Activated naive CD4-positive, alpha-beta T cell treated with Interleukin-2 at 50 U/mL for 16 hours (primary cell): Measurements from ENCODE around the gene SCAF8.
"Not testable (repeated sequence)": the region's sequence is repeated elsewhere in the genome, so short reads cannot be mapped to it uniquely, and the experiment has no call there.

Experiments used
- DNase-seq: peaks from one replicate; pipeline ENCODE4 v3.0.0-alpha.2; 2020

SCAF8 gene, protein sequence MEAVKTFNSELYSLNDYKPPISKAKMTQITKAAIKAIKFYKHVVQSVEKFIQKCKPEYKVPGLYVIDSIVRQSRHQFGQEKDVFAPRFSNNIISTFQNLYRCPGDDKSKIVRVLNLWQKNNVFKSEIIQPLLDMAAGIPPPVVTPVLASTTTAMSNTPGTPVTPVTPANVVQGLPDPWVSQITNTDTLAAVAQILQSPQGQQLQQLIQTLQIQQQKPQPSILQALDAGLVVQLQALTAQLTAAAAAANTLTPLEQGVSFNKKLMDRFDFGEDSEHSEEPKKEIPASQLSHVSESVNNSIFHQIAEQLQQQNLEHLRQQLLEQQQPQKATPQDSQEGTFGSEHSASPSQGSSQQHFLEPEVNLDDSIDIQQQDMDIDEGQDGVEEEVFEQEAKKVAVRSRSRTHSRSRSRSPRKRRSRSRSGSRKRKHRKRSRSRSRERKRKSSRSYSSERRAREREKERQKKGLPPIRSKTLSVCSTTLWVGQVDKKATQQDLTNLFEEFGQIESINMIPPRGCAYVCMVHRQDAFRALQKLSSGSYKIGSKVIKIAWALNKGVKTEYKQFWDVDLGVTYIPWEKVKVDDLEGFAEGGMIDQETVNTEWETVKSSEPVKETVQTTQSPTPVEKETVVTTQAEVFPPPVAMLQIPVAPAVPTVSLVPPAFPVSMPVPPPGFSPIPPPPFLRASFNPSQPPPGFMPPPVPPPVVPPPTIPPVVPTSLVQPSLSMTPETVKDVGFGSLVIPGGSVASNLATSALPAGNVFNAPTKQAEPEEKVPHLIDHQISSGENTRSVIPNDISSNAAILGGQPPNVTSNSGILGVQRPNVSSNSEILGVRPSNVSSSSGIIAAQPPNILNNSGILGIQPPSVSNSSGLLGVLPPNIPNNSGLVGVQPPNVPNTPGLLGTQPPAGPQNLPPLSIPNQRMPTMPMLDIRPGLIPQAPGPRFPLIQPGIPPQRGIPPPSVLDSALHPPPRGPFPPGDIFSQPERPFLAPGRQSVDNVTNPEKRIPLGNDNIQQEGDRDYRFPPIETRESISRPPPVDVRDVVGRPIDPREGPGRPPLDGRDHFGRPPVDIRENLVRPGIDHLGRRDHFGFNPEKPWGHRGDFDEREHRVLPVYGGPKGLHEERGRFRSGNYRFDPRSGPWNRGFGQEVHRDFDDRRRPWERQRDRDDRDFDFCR (N-terminal part only)

GRCh38 chr6:154733183-154733625, at the start of gene SCAF8:
Gene SCAF8 (plus strand): TSS chr6:154733416. CDS start chr6:154733901, 485 bp downstream.
- peak; percentile 86 for DNase-seq

- no peak for DNase-seq
Measured at GRCh38 chr6:154683756-154684523, 49.3 kb upstream of the SCAF8 start.

GRCh38 chr6:154686162-154686561, 47.1 kb upstream of the SCAF8 start:
- no peak for DNase-seq

- no peak for DNase-seq
Measured at GRCh38 chr6:154689493-154690255, 43.5 kb upstream of the SCAF8 start.

- no peak for DNase-seq
Measured at GRCh38 chr6:154690857-154691256, 42.4 kb upstream of the SCAF8 start.

DNA sequence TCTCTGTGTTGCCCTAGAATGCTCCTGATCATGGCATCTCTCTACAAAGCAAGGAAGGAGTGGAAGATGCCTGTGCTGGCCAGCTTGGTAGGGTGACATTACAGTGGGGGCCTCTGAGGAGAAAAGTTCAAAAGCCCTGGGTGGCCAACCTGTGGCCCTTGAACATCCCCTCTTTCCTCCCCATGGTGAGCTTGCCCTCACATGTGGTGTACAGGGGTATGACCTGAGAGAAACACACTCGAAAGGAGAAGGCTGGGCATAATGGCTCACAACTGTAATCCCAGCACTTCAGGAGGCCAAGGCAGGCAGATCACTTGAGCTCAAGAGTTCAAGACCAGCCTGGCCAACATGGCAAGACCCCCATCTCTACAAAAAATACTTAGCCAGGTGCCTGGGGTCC, 36.6 kb upstream of the SCAF8 start:
- DNase-seq, result no peak

GRCh38 chr6:154703124-154703523, 30.1 kb upstream of the SCAF8 start:
- DNase-seq, result no peak

- no peak for DNase-seq
Measured at GRCh38 chr6:154705471-154706113, 27.6 kb upstream of the SCAF8 start.

DNA sequence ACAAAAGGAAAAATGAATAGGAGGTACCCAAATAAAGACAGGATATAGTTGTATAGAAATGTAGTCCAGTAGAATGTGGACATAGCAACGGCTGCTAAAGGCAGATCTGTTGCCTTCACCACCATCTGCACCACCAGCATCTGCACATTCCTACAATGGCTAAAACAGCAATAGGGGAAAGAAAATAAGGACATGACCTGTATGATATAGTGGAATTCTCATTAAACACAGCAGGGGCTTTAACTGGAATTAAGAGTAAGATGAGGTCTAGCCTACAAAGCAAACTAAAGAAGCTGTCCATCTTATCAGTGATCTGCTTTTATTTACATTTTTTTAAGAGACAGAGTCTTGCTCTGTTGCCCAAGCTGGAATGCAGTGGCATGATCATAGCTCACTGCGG, 26.8 kb upstream of the SCAF8 start:
- no peak for DNase-seq

DNA sequence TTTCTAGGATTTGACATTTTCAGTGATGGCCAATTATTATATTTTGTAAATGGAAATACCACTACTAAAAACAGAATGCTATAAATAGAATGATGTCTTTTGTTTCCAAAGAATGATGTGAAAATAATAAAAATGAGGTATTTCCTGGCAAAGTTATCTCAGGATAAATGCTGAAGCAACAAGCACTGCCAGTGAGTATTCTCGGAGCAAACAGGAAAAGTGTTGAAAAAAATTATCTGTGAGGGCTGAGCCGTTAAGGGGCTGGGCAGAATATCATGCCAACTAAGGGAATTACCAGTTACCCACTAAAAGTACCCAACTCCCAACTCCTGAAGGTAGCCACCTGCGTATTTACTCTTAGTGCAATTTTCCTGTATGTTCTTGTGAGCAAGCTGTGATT, 23.6 kb upstream of the SCAF8 start:
- DNase-seq, result no peak

DNA sequence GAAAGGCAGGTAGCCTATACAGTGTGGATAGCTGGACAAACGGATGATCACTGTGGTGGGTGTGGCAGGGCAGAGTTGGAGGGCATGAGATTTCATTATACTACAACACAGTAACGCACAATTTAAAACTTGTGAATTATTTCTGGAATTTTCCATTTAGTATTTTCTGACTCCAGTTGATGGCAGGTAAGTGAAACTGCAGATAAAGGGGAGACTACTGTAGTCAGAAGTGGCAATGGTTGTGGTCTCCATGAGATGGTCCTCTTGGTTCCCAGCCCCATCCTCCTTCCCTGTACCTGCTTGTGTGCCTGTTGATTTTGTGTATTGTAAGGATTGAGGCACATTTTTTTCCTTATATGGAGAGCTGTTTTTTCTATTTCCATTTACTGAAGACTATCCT, 22.5 kb upstream of the SCAF8 start:
- DNase-seq, result no peak

DNA sequence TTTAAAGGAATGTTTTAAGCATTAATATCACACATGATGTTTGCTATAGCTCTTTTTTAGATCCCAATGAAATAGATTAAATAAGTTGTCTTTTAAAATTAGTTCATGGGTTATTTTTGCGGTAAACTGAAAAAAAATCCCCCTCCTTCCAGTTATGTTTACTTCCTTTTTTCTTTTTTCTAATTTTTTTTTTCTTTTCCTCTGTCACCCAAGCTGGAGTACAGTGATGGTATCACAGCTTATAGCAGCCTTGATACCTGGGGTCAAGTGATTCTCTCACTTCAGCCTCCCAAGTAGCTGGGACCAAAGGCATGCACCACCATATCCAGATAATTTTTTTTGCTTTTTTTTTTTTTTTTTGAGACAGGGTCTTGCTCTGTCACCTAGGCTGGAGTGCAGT, 17.8 kb upstream of the SCAF8 start:
- no peak for DNase-seq

- DNase-seq, result not testable (repeated sequence)
Measured at GRCh38 chr6:154716350-154716749, 16.9 kb upstream of the SCAF8 start.

- no peak for DNase-seq
Measured at GRCh38 chr6:154719433-154719832, 13.8 kb upstream of the SCAF8 start.

GRCh38 chr6:154719854-154720253, 13.4 kb upstream of the SCAF8 start:
- DNase-seq, result no peak

DNA sequence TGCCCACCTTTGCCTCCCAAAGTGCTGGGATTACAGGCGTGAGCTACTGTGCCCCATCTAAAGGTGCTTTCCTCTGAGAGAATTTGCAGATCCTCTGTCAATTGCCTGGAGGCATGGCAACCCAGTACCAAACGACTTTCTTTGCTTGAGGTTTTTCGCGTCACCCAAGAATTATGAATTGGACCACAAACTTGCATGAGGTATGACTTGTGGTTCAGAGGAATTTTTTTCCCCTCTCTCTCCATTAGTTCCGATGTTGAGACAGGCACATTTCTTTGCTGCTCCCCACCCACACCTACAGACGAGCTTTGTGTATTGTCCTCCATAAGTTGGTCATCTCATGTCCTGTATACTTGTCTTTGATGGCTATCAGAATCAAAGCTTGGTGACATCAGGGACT, 11.8 kb upstream of the SCAF8 start:
- DNase-seq, result no peak

DNA sequence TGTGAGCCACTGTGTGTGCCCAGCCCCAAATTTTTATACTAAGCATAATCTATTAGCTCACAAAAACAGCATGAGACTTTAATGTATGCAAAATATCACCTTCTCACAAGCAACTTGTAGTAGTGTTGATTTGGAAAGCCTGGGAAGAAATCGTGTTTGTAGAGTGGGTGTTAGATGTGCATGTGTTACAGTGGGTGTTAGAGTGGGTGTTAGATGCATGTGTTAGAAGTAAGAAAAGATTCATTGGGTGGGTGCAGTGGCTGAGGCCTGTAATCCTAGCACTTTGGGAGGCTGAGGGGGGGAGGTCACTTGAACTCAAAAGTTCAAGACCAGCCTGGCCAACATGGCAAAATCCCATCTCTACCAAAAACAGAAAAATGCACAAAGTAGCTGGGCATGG, 6.3 kb upstream of the SCAF8 start:
- no peak for DNase-seq

DNA sequence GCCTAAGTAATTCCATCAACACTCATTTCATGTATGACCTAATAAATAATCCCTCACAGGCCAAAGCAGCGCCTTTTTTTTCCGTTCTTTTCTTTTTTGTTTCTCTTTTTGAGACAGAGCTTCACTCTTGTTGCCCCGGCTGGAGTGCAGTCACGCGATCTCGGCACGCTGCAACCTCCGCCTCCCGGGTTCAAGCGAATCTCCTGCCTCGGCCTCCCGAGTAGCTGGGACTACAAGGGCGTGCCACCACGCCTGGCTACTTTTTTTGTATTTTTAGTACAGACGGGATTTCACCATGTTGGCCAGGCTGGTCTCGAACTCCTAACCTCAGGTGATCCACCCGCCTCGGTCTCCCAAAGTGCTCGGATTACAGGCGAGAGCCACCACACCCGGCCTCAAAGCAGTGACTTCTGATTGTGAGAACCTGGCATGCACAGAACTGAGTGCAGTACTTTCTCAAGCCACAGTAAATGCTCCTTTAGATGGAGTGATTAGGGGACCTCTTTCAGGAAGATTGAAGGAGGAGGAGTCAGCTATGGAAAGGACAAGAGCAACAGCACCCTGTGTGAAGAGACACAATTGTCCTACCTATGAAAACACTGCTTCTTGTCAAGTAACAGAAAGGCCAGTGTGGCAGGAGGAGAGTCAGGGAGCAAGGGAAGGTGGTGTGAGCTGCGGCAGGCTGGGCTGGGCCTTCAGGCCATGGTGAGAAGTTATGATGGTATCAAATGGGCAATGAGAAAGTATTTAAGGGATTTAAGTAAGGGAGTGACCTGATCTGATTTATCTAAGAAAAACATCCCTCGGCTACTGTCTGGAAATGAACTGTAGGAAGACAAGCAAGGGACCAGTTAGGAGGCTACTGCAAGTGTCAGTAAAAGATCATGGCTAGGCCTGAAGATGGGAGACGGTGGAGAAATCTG, 1.7 kb upstream of the SCAF8 start:
- DNase-seq, result no peak

DNA sequence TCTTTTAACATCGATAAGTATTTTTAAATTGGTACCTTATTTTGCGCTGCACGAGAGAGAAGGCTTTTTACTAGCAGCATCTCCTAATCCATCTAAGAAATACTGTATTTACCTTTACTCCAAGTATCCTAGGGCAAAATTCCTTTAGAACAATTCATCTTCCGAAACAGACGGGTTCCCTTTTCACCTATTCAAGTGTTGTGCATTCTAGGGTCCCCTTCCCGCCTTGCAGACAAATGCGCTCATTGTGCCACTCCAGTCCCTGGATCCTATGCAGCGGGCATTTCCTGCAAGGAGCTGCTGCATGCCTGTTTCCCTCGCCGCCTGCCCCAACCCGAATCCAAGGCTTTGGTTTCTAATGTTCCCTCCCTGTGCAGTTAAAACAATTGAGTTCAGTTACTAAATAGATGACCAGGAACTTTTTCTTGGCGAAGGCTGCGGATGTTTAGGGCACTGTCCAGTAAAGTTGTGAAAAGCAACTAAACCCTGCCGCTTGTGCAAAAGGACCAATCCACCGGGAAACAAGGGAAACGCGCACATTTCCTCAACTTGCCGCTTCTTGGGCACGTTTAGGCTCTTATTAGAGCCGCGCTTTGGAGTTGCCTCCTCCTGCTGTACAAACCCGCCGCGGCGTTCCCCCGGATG, 556 bp upstream of the SCAF8 start:
- DNase-seq, result no peak
